GM18951 (cell line): ENCODE results near the gene DLG5.

Source experiments
- POLR2A ChIP-seq: IDR thresholded peaks from 4 replicates; pipeline ENCODE4 v1.6.1; 2011; ENCODE audit warnings: mild to moderate bottlenecking; ENCODE audit not compliant: insufficient read length, insufficient read depth; ENCODE audit errors: extremely low read depth
- in situ Hi-C: fragments of 300-500 bp; cut with MboI; formaldehyde crosslinking; loops from one replicate; pipeline ENCODE4 v1.12.0; 2022; ENCODE audit warnings: low sequenced_read_pairs, mixed read lengths, inconsistent platforms; ENCODE audit not compliant: unreplicated experiment

The DLG5 gene

GRCh38 chr10:77810446-77811335 lies 115.9 kb downstream of the DLG5 start:
- in situ Hi-C loops, result no loop called here
- TF ChIP-seq POLR2A, result no peak

GRCh38 chr10:77809336-77809735 lies 117.2 kb downstream of the DLG5 start:
- TF ChIP-seq POLR2A, result no peak
- in situ Hi-C loops, result no loop called here

GRCh38 chr10:77807706-77808105 lies 118.8 kb downstream of the DLG5 start:
- no peak for TF ChIP-seq POLR2A
- in situ Hi-C loops, result no loop called here

GRCh38 chr10:77806511-77807157 lies 119.9 kb downstream of the DLG5 start:
- in situ Hi-C loops, result no loop called here
- TF ChIP-seq POLR2A, result no peak

GRCh38 chr10:77805676-77806075 lies 120.9 kb downstream of the DLG5 start:
- in situ Hi-C loops, result no loop called here

GRCh38 chr10:77804371-77804770 lies 122.2 kb downstream of the DLG5 start:
- in situ Hi-C loops, result no loop called here
- TF ChIP-seq POLR2A, result no peak

More at GRCh38 chr10:77805676-77806075, 120.9 kb downstream of the DLG5 start:
- TF ChIP-seq POLR2A, result no peak

GRCh38 chr10:77801474-77802161 lies 124.9 kb downstream of the DLG5 start:
- TF ChIP-seq POLR2A, result no peak
- in situ Hi-C loops, result no loop called here

GRCh38 chr10:77800738-77801266 lies 125.8 kb downstream of the DLG5 start:
- in situ Hi-C loops, result no loop called here
- no peak for TF ChIP-seq POLR2A

- TF ChIP-seq POLR2A, result no peak
- in situ Hi-C loops, result no loop called here
Observed at GRCh38 chr10:77800320-77800719, 126.2 kb downstream of the DLG5 start.

GRCh38 chr10:77799352-77799751 lies 127.2 kb downstream of the DLG5 start:
- no peak for TF ChIP-seq POLR2A
- in situ Hi-C loops, result no loop called here

GRCh38 chr10:77798940-77799339 lies 127.6 kb downstream of the DLG5 start:
- in situ Hi-C loops, result no loop called here
- no peak for TF ChIP-seq POLR2A

GRCh38 chr10:77796311-77796915 lies 130.1 kb downstream of the DLG5 start:
- TF ChIP-seq POLR2A, result no peak
- in situ Hi-C loops, result no loop called here
